ENCODE data around the gene AGO1. TPM values are rescaled to one million over a fixed set of nuclear protein-coding genes. Genes with fewer than 3 reads are reported as not detected.
"Not testable (repeated sequence)": the region's sequence is repeated elsewhere in the genome, so short reads cannot be mapped to it uniquely, and the experiment has no call there.

AGO1 gene
- total and polyA plus RNA-seq, 8 donors: 2.7 to 18.7 (median 11.5) TPM

- Histone ChIP-seq H3K4me3 (no peak overlapping the region), H3K36me3 (peaks cover 0 to 4% (median 0%) of the 10 kb centered on the region in 3 donors), H3K9me3 (no peaks in the 10 kb centered on the region), H3K27me3 (no peaks in the 10 kb centered on the region), H3K4me1 (no peaks in the 10 kb centered on the region), H3K27ac (no peak overlapping the region)
- DNase-seq (no peak), FAIRE-seq (no peak), ATAC-seq (no peak)
- no peak for TF ChIP-seq CTCF (IDR thresholded peaks at IDR 0.05)
- WGBS, 2 donors: 98 to 100% methylated on average over 1 of the region's 1 CpG
- intact Hi-C loops (cut with DNase I): no loop called here
These were observed 85.4 kb downstream of the AGO1 start for GRCh38 chr1:35968396-35968795.

DNA sequence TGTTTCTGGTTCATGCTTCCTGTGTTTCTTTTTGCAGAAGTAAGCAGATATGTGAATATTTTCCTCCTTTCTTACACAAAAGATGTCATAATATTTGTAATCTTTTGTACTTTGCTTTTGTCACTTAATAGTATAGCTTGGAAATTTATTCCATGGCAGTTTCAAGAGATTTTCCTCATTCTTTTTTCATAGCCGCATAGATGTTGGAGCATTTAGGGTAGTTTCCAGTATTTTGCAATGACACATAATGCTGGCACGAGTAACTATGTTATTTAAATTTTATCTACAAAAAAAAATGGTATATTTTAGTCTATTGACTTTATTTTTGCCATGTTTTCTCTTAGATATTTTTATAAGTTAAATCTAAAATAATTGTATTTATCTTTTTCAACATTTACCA lies 88.6 kb downstream of the AGO1 start:
- Histone ChIP-seq H3K9me3 (no peaks in the 10 kb centered on the region), H3K27ac (no peak overlapping the region), H3K27me3 (no peaks in the 10 kb centered on the region), H3K4me3 (no peak overlapping the region), H3K4me1 (no peaks in the 10 kb centered on the region), H3K36me3 (peaks cover 0 to 8% (median 0%) of the 10 kb centered on the region in 3 donors)
- intact Hi-C loops (cut with DNase I): no loop called here
- ATAC-seq (no peak), FAIRE-seq (no peak), DNase-seq (no peak)
- WGBS, 2 donors: 91 to 97% methylated on average over 2 of the region's 2 CpGs
- TF ChIP-seq CTCF (IDR thresholded peaks at IDR 0.05): no peak

DNA sequence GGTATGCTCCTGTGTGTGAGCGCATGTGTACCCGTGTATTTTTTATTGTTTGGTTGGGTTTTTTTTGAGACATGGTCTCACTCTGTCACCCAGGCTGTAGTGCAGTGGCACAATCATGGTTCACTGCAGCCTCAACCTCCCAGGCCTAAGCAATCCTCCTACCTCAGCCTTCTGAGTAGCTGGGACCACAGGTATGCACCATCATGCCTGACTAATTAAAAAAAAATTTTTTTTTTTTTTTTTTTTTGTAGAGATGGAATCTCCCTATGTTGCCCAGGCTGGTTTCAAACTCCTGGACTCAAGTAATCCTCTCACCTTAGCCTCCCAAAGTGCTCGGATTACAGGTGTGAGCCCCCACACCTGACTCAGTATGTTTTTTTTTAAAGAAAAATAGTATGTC lies 89.6 kb downstream of the AGO1 start:
- 93 to 97% methylated on average over 3 of the region's 3 CpGs for WGBS, 2 donors

DNA sequence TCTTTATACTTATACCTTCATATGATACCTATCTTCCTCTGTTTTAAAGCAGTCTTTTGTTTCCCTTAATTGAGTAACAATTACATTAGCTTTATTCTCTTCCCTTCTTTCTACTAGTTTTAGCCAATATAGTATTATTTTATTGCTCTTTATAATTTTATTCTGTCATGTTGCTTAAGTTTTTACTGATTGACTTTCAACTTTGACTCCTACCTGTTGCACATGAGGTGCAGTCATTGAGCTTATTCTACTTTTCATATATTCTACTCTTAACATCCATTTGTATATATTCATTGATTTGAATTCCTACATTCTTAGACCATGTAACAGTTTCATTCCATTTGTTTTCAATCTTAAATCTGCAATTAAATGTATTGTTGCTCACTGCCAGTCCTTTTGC lies 97.1 kb downstream of the AGO1 start:
- intact Hi-C loops (cut with DNase I): no loop called here
- no peak overlapping the region for H3K27ac ChIP-seq

More for the DNA sequence above, 89.6 kb downstream of the AGO1 start:
- ATAC-seq; intact Hi-C loops (cut with DNase I); H3K4me3 ChIP-seq; H3K27ac ChIP-seq; FAIRE-seq; H3K27me3 ChIP-seq; H3K36me3 ChIP-seq; H3K4me1 ChIP-seq; DNase-seq; H3K9me3 ChIP-seq: not testable (repeated sequence)

More for the DNA sequence above, 97.1 kb downstream of the AGO1 start:
- Histone ChIP-seq H3K36me3 (no peaks in the 10 kb centered on the region), H3K27me3 (no peaks in the 10 kb centered on the region), H3K4me3 (no peak overlapping the region), H3K9me3 (no peaks in the 10 kb centered on the region), H3K4me1 (no peaks in the 10 kb centered on the region)
- no peak for DNase-seq
- FAIRE-seq: no peak
- ATAC-seq: no peak
- TF ChIP-seq CTCF (IDR thresholded peaks at IDR 0.05): no peak

Other genes with a start within 250 kb of the AGO1 start
- 10 to 100 TPM; 13.2 to 24.2 (median 21.0) TPM for gene PSMB2, start 241.7 kb upstream of the AGO1 start, total RNA-seq
- 10 to 100 TPM; 13.7 to 23.8 TPM for gene PSMB2, start 241.7 kb upstream of the AGO1 start, polyA plus RNA-seq
- 1 to 10 TPM; 1.5 to 5.2 (median 2.5) TPM for gene C1orf216, start 164.3 kb upstream of the AGO1 start, total RNA-seq
- gene C1orf216, start 164.3 kb upstream of the AGO1 start, polyA plus RNA-seq: 1 to 10 TPM; 3.3 to 3.7 TPM
- under 1 TPM in 5 of 6 donors, not detected in 1; 0.12 to 1.00 (median 0.49) TPM for gene CLSPN, start 113.2 kb upstream of the AGO1 start, total RNA-seq
- under 1 TPM in 1 of 2 donors, not detected in 1; 0.23 TPM for gene CLSPN, start 113.2 kb upstream of the AGO1 start, polyA plus RNA-seq
- gene AGO4, start 75.2 kb upstream of the AGO1 start, total RNA-seq: 10 to 100 TPM in 1 of 6 donors, 1 to 10 TPM in 5; 3.2 to 10.7 (median 7.2) TPM
- gene AGO4, start 75.2 kb upstream of the AGO1 start, polyA plus RNA-seq: 1 to 10 TPM; 4.9 to 6.0 TPM
- 10 to 100 TPM in 3 of 6 donors, 1 to 10 TPM in 3; 7.7 to 16.6 (median 9.9) TPM for gene AGO3, start 47.9 kb downstream of the AGO1 start, total RNA-seq
- 1 to 10 TPM; 2.2 to 2.8 TPM for gene AGO3, start 47.9 kb downstream of the AGO1 start, polyA plus RNA-seq
- 1 to 10 TPM; 1.3 to 2.7 (median 1.6) TPM for gene TEKT2, start 200.9 kb downstream of the AGO1 start, total RNA-seq
- 10 to 100 TPM in 1 of 2 donors, 1 to 10 TPM in 1; 6.5 to 17.6 TPM for gene TEKT2, start 200.9 kb downstream of the AGO1 start, polyA plus RNA-seq
- gene ADPRS, start 205.7 kb downstream of the AGO1 start, total RNA-seq: 10 to 100 TPM in 2 of 6 donors, 1 to 10 TPM in 4; 6.1 to 13.2 (median 8.4) TPM
- gene ADPRS, start 205.7 kb downstream of the AGO1 start, polyA plus RNA-seq: 10 to 100 TPM; 14.9 to 28.8 TPM
- gene COL8A2, start 242.0 kb downstream of the AGO1 start, total RNA-seq: 1 to 10 TPM in 2 of 6 donors, under 1 TPM in 4; 0.12 to 3.3 (median 0.34) TPM
- under 1 TPM; 0.31 to 0.42 TPM for gene COL8A2, start 242.0 kb downstream of the AGO1 start, polyA plus RNA-seq